A549 (cell line): ENCODE results near the gene TMEM121B.

Experiments used
- CEBPB ChIP-seq, 2 experiments: fragments of >200 bp in 1 of 2; sonication (Bioruptor Twin) in 1 of 2; formaldehyde crosslinking in 1 of 2; IDR thresholded peaks; 2 replicates each; pipeline ENCODE4 v1.6.1; 2012 to 2016
- RAD21 ChIP-seq, 2 experiments: fragments of >200 bp in 1 of 2; sonication (Bioruptor Twin) in 1 of 2; formaldehyde crosslinking in 1 of 2; IDR thresholded peaks in 1 of 2; conservative IDR thresholded peaks in 1 of 2; 2 replicates in 1 of 2; 3 replicates in 1 of 2; pipeline ENCODE4 v1.6.1; 2012 to 2018; ENCODE audit warnings: inconsistent platforms in 1 of 2
- ZFP36 ChIP-seq: fragments of 450-650 bp; IDR thresholded peaks from 2 replicates; pipeline ENCODE4 v1.6.1; 2014; ENCODE audit warnings: borderline replicate concordance; ENCODE audit not compliant: partially characterized antibody
- TF ChIP-seq, protein P1 (sequence below): fragments of >200 bp; sonication (Bioruptor Twin); formaldehyde crosslinking; IDR thresholded peaks from 3 replicates; pipeline ENCODE4 v1.5.1; 2016
- TF ChIP-seq, protein P2 (sequence below): IDR thresholded peaks from 2 replicates; pipeline ENCODE4 v1.6.1; 2012

GRCh38 chr22:17091851-17092250 is 29.3 kb downstream of the TMEM121B start:
- no peak for TF ChIP-seq RAD21 (conservative IDR thresholded peaks at IDR 0.05 in 1 of 2, IDR thresholded peaks at IDR 0.05 in 1 of 2)
- TF ChIP-seq, protein P1, sequence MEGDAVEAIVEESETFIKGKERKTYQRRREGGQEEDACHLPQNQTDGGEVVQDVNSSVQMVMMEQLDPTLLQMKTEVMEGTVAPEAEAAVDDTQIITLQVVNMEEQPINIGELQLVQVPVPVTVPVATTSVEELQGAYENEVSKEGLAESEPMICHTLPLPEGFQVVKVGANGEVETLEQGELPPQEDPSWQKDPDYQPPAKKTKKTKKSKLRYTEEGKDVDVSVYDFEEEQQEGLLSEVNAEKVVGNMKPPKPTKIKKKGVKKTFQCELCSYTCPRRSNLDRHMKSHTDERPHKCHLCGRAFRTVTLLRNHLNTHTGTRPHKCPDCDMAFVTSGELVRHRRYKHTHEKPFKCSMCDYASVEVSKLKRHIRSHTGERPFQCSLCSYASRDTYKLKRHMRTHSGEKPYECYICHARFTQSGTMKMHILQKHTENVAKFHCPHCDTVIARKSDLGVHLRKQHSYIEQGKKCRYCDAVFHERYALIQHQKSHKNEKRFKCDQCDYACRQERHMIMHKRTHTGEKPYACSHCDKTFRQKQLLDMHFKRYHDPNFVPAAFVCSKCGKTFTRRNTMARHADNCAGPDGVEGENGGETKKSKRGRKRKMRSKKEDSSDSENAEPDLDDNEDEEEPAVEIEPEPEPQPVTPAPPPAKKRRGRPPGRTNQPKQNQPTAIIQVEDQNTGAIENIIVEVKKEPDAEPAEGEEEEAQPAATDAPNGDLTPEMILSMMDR = no peak
- TF ChIP-seq, protein P2, sequence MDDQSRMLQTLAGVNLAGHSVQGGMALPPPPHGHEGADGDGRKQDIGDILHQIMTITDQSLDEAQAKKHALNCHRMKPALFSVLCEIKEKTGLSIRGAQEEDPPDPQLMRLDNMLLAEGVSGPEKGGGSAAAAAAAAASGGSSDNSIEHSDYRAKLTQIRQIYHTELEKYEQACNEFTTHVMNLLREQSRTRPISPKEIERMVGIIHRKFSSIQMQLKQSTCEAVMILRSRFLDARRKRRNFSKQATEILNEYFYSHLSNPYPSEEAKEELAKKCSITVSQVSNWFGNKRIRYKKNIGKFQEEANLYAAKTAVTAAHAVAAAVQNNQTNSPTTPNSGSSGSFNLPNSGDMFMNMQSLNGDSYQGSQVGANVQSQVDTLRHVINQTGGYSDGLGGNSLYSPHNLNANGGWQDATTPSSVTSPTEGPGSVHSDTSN = no peak
- TF ChIP-seq CEBPB (IDR thresholded peaks at IDR 0.05) = no peak
- TF ChIP-seq ZFP36 = no peak
